GM23248 (cell line): ENCODE data around the gene LRP2. TPM values are rescaled to one million over a fixed set of nuclear protein-coding genes. Genes with fewer than 3 reads are reported as not detected.

Source experiments
- DNase-seq: peaks from one replicate; pipeline ENCODE4 v3.0.0-alpha.2; 2015
- H2AFZ ChIP-seq: fragments of 200-600 bp; sonication (generic); 2 replicates; pipeline ENCODE4 v1.6.1; 2016; ENCODE audit warnings: antibody characterized with exemption
- H3F3A ChIP-seq: fragments of 200-600 bp; sonication (generic); 2 replicates; pipeline ENCODE4 v1.6.1; 2016; ENCODE audit warnings: mild to moderate bottlenecking, antibody characterized with exemption, mixed run types; ENCODE audit not compliant: insufficient read depth
- H3K27ac ChIP-seq: fragments of 200-600 bp; sonication (generic); 2 replicates; pipeline ENCODE4 v1.5.1; 2016; ENCODE audit warnings: mild to moderate bottlenecking
- H3K27me3 ChIP-seq: fragments of 200-600 bp; sonication (generic); replicated peaks from 2 replicates; pipeline ENCODE4 v1.6.1; 2016; ENCODE audit warnings: mild to moderate bottlenecking; ENCODE audit not compliant: insufficient read depth
- H3K36me3 ChIP-seq: fragments of 200-600 bp; sonication (generic); 2 replicates; pipeline ENCODE4 v1.6.1; 2016; ENCODE audit warnings: low read depth, mild to moderate bottlenecking
- H3K4me1 ChIP-seq: fragments of 200-600 bp; sonication (generic); 2 replicates; pipeline ENCODE4 v1.6.1; 2016; ENCODE audit warnings: mild to moderate bottlenecking; ENCODE audit not compliant: insufficient read depth
- H3K4me2 ChIP-seq: fragments of 200-600 bp; sonication (generic); one replicate; pipeline ENCODE4 v1.6.1; 2016; ENCODE audit warnings: mild to moderate bottlenecking; ENCODE audit not compliant: unreplicated experiment
- H3K4me3 ChIP-seq: fragments of 200-600 bp; sonication (generic); 2 replicates; pipeline ENCODE4 v1.5.1; 2016; ENCODE audit warnings: mild to moderate bottlenecking
- H3K79me2 ChIP-seq: fragments of 200-600 bp; sonication (generic); 2 replicates; pipeline ENCODE4 v1.6.1; 2016; ENCODE audit warnings: mild to moderate bottlenecking; ENCODE audit not compliant: insufficient read depth
- H3K9ac ChIP-seq: fragments of 200-600 bp; sonication (generic); 2 replicates; pipeline ENCODE4 v1.6.1; 2016; ENCODE audit warnings: mild to moderate bottlenecking
- H3K9me2 ChIP-seq: fragments of 200-600 bp; sonication (generic); 2 replicates; pipeline ENCODE4 v1.6.1; 2016; ENCODE audit warnings: mixed run types, mild to moderate bottlenecking, moderate library complexity; ENCODE audit not compliant: insufficient read depth
- H3K9me3 ChIP-seq: fragments of 200-600 bp; sonication (generic); one replicate; pipeline ENCODE4 v1.6.1; 2017; ENCODE audit warnings: low read depth
- H4K20me1 ChIP-seq: fragments of 200-600 bp; sonication (generic); 2 replicates; pipeline ENCODE4 v1.6.0; 2016; ENCODE audit not compliant: insufficient read depth
- EZH2 ChIP-seq: fragments of 200-600 bp; sonication (generic); IDR thresholded peaks from 2 replicates; pipeline ENCODE4 v1.6.1; 2018; ENCODE audit warnings: antibody characterized with exemption, mild to moderate bottlenecking; ENCODE audit not compliant: insufficient read depth, poor library complexity, severe bottlenecking
- EZH2phosphoT487 ChIP-seq: fragments of 200-600 bp; sonication (generic); IDR thresholded peaks from 2 replicates; pipeline ENCODE4 v1.6.1; 2018; ENCODE audit warnings: antibody characterized with exemption, moderate library complexity, mild to moderate bottlenecking, low read depth; ENCODE audit not compliant: insufficient read depth
- WGBS, 2 experiments: methylation state at CpG; one replicate each; pipeline ENCODE4 v1.1.6; 2015 to 2017; ENCODE audit warnings: low lambda C conversion rate in 2 of 2, low coverage in 1 of 2; ENCODE audit errors: missing lambda C conversion rate in 2 of 2; 5-methylcytosine and 5-hydroxymethylcytosine counted together
- in situ Hi-C: fragments of 300-500 bp; cut with MboI; formaldehyde crosslinking; loops from 2 replicates; pipeline ENCODE4 v1.15.0; 2020
- polyA plus RNA-seq: library from polyadenylated mRNA; unstranded; fragments of >200 nt; fragmentation: Nextera tagmentation; extraction: Ambion mirVana; gene quantifications from 2 replicates; pipeline ENCODE4 v1.2.1, GENCODE V29; 2016
- total RNA-seq: library from RNA; depleted of rRNA; stranded (reverse); fragments of >200 nt; shearing (Covaris generic); gene quantifications from 2 replicates; pipeline ENCODE4 v1.2.3, GENCODE V29; 2014

The LRP2 gene
- total and polyA plus RNA-seq, 2 experiments from 2014 or later: not detected

DNA sequence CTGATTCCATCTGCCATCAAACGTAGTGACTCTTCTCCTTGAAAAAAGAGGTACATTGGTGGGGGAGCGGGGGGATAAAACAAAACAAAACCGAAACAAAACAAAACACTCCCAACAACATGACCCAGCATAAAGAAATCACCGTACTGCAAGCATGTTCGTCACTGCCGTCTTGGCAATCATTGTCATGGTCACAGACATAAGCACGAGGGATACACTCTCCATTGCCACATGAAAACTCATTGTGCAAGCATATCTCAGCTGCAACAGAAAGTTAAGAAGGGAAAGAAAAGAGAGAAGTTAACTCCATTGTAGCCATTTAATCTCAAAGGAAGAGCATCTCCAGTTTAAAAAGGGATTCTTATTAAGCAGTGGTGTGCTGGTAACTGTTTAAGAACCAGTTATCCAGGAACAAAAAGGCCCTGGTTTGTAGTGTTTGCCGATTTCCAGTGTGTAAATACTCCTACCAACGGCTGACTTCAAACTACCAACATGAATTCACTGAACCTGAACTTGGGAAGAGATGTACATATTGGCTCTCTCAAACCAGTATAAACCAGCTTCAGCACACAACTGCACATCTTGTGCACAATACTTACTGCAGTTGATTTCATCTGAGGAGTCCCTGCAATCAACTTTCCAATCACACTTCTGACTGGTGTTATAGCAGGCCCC is 68.2 kb downstream of the LRP2 start:
- Histone ChIP-seq H3K9me2 (no peaks in the 10 kb centered on the region), H3K27me3 (no peaks in the 10 kb centered on the region), H3K4me1 (no peaks in the 10 kb centered on the region), H3K4me3 (no peak overlapping the region), H3F3A (no peaks in the 10 kb centered on the region), H3K9ac (no peak overlapping the region), H2AFZ (no peak overlapping the region), H3K4me2 (no peak overlapping the region), H3K36me3 (no peaks in the 10 kb centered on the region), H4K20me1 (no peaks in the 10 kb centered on the region), H3K27ac (no peak overlapping the region), H3K79me2 (no peaks in the 10 kb centered on the region), H3K9me3 (no peaks in the 10 kb centered on the region)
- TF ChIP-seq EZH2 (no peak), EZH2phosphoT487 (no peak)
- in situ Hi-C loops: no loop called here
- no peak for DNase-seq
- WGBS, 2 experiments: 33 to 35% methylated on average over 9 of the region's 9 CpGs

DNA sequence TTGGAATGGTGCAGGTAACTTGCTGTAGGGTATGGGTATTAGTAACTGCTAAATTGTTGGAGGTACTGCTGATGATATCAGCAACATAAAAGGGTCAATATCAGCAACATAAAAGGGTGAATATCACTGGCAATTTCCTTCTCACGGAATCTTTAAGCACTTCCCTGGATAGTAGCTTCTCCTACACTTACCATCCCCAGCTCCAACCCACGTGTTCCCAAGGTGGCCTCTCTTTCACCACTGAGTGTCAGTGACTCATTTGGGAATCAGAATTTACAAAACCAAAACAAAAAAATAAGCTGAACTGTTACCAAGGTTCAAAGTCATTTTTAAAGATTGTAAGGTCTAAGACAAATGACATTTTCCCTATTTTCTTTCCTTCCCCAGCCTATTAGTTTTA is 70.8 kb downstream of the LRP2 start:
- Histone ChIP-seq H3K36me3 (no peaks in the 10 kb centered on the region), H3K4me3 (no peak overlapping the region), H3K4me2 (no peak overlapping the region), H4K20me1 (no peaks in the 10 kb centered on the region), H2AFZ (no peak overlapping the region), H3K4me1 (no peaks in the 10 kb centered on the region), H3K9ac (no peak overlapping the region), H3F3A (no peaks in the 10 kb centered on the region), H3K27me3 (no peaks in the 10 kb centered on the region), H3K9me2 (no peaks in the 10 kb centered on the region), H3K27ac (no peak overlapping the region), H3K79me2 (no peaks in the 10 kb centered on the region), H3K9me3 (no peaks in the 10 kb centered on the region)
- 3 to 4% methylated on average over 2 of the region's 2 CpGs for WGBS, 2 experiments
- DNase-seq: peak; percentile 7
- no peak for TF ChIP-seq EZH2
- TF ChIP-seq EZH2phosphoT487: no peak
- in situ Hi-C loops: no loop called here

DNA sequence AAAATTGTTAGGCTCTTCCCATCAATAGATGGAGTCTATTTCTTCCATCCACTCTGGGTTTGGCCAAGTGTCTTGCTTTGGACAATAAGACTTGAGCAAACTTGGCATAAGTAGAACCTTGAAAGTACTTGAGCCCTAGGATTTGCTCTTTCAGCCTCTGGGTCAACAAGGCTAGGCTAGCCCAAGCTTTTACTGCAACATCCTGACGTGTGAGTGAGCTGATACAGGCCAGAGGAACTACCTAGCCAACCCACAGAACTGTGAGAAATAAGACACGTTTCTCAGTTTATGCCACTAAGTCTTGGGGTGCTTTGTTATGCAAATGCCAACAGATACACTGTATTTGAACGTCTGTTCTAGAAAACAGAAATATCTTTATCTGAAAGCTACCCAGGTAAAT is 71.9 kb downstream of the LRP2 start:
- Histone ChIP-seq H2AFZ (no peak overlapping the region), H3K9me3 (no peaks in the 10 kb centered on the region), H3K27me3 (no peaks in the 10 kb centered on the region), H4K20me1 (no peaks in the 10 kb centered on the region), H3K4me1 (no peaks in the 10 kb centered on the region), H3K4me2 (no peak overlapping the region), H3K9ac (no peak overlapping the region), H3F3A (no peaks in the 10 kb centered on the region), H3K4me3 (no peak overlapping the region), H3K27ac (no peak overlapping the region), H3K9me2 (no peaks in the 10 kb centered on the region), H3K79me2 (no peaks in the 10 kb centered on the region), H3K36me3 (no peaks in the 10 kb centered on the region)
- in situ Hi-C loops: no loop called here
- no peak for DNase-seq
- WGBS, 2 experiments: 6 to 7% methylated on average over 3 of the region's 3 CpGs
- TF ChIP-seq EZH2phosphoT487 (no peak), EZH2 (no peak)

DNA sequence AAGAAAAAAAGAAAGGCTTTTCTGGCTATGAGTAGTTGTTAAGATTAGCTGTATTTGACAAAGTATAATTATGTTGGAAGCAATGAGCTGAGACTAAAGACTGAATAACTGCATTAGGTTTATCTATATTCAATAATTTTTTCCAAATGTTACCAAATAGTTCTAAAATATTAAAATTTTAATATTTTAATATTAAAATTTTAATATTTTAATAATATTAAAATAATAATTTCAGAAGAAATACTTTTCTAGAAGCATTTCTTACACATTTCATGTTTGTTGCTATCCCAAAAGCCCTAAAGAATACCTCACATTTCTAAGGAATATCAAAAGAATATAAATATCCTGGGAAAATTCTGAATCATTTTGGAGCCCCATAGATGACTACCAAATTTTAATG is 74.7 kb downstream of the LRP2 start:
- Histone ChIP-seq H3F3A (no peaks in the 10 kb centered on the region), H3K27ac (no peak overlapping the region), H3K9ac (no peak overlapping the region), H4K20me1 (no peaks in the 10 kb centered on the region), H3K4me1 (no peaks in the 10 kb centered on the region), H2AFZ (no peak overlapping the region), H3K27me3 (no peaks in the 10 kb centered on the region), H3K4me3 (no peak overlapping the region), H3K4me2 (no peak overlapping the region), H3K9me3 (no peaks in the 10 kb centered on the region), H3K36me3 (no peaks in the 10 kb centered on the region), H3K9me2 (no peaks in the 10 kb centered on the region), H3K79me2 (no peaks in the 10 kb centered on the region)
- DNase-seq: no peak
- in situ Hi-C loops: no loop called here
- TF ChIP-seq EZH2phosphoT487: no peak
- no peak for TF ChIP-seq EZH2

DNA sequence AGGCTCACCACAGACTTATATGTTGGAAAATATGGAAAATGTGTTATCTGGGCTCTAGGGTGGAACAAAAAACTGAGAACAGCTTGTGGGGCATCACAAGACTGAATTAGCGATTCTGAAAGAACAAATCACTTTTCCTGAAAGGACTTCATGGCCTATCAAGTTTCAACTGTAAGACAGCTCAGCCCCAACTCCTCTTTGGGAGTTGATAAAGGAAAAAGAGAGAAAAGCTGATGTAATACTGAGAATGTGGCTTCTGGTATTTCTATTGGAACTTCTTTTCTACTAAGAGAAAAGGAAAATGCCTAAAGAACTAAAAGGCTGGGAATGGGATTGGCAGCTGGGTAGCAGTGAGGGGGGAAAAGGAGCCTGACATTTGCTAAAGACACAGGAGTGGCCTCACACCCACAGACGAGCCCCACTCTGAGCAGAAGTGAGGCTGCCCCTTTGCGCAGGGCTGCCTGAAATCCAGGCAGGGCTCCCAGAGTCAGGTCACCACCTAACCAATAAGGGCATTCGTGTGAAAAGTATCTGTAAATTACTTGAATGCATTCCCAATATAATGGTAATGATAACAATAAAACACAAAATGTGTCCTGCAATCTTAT is 75.6 kb downstream of the LRP2 start:
- H3K36me3 ChIP-seq: no peaks in the 10 kb centered on the region
- TF ChIP-seq EZH2 (no peak), EZH2phosphoT487 (no peak)
- H3K9ac ChIP-seq: no peak overlapping the region
- no peaks in the 10 kb centered on the region for H3K27me3 ChIP-seq
- H3K9me3 ChIP-seq: no peaks in the 10 kb centered on the region
- no peaks in the 10 kb centered on the region for H3K4me1 ChIP-seq
- no peaks in the 10 kb centered on the region for H3K9me2 ChIP-seq
- DNase-seq: no peak
- no peak overlapping the region for H3K4me3 ChIP-seq
- in situ Hi-C loops: no loop called here
- H3K4me2 ChIP-seq: no peak overlapping the region
- H2AFZ ChIP-seq: no peak overlapping the region
- H3K27ac ChIP-seq: no peak overlapping the region
- no peaks in the 10 kb centered on the region for H4K20me1 ChIP-seq
- no peaks in the 10 kb centered on the region for H3K79me2 ChIP-seq
- WGBS, 2 experiments: 13% methylated on average over 4 of the region's 4 CpGs
- no peaks in the 10 kb centered on the region for H3F3A ChIP-seq
